Measurements from ENCODE around the gene ITGA5. TPM values are rescaled to one million over a fixed set of nuclear protein-coding genes. Genes with fewer than 3 reads are reported as not detected.
A peak's percentile ranks its signal among the peaks of the same experiment; 100 is the strongest.
"Not testable (repeated sequence)": the region's sequence is repeated elsewhere in the genome, so short reads cannot be mapped to it uniquely, and the experiment has no call there.

The ITGA5 gene
- total RNA-seq, 1 donor from 2014 or later, result 52.3 TPM

GRCh38 chr12:54371328-54372112 is 47.5 kb downstream of the ITGA5 start:
- peak; percentile 56 for DNase-seq

- peak; percentile 57 for DNase-seq
Measured at GRCh38 chr12:54370171-54370730, 48.8 kb downstream of the ITGA5 start.

GRCh38 chr12:54369597-54370131 is 49.4 kb downstream of the ITGA5 start:
- no peak for DNase-seq

DNA sequence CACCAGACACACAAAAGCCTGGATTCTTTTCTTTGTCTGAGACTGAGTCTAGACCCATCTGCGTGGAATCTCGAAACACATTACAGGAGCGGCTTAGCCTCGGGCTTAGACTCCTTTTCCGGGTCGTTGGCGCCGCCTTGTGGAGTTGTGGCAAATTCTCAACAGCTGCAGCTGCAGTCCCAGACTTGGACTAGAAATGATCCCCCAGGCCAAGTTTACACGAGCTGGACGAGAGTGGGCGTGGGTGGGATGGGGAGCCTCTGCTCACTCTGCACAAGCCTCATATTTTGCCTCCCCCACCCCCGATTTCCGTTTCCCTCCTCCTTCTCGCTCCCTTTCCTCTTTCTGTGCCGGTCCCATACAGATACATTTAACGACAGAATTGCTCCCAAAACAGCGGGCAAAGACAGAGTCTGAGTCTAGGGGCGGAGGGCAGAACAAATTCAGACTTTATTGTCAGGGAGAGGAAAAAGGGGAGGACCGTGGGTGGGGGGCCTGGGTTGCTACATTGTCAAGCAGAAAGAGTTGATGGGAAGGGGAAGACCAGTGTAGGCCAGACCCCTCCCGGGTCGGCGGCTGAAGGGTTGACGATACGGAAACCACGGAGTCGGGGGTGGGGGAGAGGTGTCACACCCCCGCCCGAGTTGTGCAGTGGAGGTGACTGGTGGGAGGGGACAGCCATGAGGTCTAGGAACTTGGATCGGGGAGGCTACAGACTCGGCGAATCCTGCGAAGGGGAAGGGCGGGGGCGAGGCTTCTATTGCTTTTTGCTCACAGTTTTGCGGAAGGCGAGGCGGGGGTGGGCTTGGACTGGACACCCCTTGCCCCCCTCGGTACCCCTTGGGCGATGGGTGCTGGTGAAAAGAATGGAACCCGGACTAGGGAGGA is 50.1 kb downstream of the ITGA5 start:
- DNase-seq, result peak; percentile 96

- no peak for DNase-seq
Measured at GRCh38 chr12:54368025-54368708, 50.9 kb downstream of the ITGA5 start.

DNA sequence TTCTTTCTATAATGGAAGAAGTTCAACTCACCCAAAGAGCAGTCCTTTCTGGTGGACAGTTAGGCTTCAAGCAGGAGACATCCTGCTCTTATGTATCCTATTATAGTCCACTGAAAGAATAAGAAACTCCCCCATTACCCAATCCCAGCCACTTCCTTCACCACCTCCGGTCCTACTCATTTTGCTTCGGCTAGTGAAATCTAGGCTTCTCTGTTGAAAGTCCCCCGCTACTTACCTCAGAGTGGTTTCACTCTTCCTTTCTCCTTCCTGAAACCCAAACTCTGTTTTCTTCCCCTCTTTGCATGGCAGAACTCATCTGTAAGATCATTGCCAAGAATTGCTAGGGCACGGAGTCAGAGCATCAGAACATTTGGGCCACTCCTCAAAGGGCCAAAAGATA is 54.7 kb downstream of the ITGA5 start, which contains the start of gene GPR84:
Gene GPR84, minus strand, starts transcription at position 74 of the 400 bp plus-strand sequence. CDS start 635 bp downstream, outside the sequence.
- no peak for DNase-seq

DNA sequence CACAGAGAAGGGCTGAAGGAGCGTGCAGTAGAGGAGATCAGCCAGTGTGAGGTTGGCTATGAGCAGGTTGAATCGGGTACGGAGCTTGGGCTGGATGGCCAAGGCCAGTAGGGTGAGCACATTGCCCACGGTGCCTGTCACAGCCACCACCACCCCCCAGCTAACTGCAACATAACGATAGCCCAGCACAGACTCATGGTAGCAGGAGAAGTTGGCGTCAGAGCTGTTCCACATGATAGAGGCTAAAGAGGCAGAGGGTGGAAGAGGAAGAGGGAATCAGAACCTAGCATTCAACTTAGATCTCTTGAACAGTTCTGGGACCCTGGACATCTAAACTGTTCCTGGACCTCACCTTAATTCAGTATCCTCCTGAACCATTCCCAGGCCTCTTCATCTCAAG is 55.4 kb downstream of the ITGA5 start:
- no peak for DNase-seq

- no peak for DNase-seq
Measured at GRCh38 chr12:54363047-54363446, 56.0 kb downstream of the ITGA5 start.

DNA sequence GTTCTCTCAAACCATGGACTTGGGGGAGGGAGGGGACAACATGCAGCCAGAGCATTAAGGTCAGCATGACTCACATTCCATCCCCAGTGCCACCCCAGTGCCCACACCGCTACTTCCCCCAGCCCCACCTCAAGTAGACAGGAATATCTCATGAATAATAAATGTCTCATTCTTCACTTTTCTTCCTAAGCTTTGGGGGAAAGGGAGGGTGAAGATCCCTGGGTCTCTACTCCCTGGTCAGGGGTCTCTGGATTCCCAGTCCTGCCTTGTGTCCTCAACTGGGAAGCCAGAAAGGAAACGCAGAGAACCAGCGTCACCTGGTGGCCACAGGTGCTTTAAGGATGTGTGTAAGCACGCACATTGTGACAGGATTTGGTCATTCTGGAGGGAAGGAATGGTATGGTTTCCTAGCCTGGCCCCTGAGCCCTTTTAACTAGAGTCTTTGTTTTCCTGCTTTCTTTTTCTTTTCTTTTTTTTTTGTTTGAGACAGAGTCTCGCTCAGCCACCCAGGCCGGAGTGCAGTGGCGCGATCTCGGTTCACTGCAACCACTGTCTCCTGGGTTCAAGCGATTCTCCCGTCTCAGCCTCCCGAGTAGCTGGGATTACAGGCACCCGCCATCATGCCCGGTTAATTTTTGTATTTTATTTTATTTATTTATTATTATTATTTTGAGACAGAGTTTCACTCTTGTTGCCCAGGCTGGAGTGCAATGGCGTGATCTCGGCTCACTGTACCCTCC is 58.2 kb downstream of the ITGA5 start:
- DNase-seq, result peak; percentile 70

DNA sequence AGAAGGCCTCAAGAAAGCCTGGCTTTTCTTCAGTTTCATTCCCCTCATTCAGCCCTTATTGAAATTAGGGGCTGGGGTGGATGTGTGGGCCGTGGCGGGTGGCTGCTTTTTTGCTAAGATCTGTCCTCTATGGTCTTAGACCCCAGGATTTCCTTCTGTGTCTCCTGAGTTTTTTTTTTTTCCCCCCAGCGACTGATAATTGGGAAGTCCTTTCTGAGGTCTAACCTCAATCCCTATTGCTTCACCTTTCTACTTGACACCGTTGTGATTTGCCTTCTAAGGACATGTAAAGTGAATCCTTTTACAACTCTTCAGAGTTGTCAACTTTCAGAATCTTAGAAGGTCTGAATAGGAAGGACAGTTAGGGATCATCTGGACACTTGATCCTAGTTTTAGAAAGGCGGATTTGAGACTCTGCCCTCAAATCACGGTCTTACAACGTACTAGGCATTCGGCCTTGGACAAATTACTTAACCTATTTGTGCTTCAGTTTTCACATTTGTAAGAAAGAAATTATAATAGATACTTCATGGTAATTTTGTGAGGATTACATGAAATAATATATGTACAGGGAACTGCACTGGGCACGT is 59.2 kb downstream of the ITGA5 start:
- peak; percentile 51 for DNase-seq

DNA sequence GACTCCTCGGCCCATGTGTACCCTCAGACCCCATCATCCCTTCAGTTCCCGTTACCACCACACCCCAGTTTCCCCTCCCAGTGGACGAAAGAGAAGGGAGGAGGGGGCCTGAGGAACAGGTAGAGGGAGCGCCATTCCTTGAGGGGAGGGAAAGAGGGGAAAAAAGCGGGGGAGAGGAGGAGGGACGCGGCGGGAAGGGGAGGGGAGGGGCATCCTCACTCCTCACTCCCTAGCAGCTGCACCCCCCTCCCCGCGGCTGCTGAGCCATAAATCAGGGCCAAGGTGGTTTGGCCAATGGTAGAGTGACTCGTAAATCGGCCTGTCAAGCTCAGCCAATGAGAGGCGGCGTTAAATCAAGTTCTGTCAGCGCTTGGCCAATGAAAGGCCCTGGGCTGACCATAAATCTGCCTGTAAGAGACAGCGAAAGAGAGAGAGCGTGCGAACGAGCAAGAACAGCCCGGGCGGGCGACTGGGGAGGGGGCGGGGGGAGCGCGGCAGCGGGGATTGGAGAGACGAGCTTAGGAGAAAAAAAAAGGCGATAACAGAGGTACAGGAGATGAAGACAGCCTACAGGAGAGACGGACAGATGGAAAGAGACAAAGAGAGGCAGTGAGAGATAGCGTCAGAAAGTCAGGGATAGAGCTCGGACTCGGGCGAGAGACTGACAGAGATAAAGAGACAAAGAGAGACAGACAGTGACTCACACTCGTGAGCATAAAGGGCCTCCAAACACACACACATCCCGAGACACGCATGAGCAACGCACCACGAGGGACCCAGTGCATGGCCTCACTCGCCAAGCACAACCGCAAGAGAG is 59.9 kb downstream of the ITGA5 start:
- DNase-seq, result peak; percentile 100

DNA sequence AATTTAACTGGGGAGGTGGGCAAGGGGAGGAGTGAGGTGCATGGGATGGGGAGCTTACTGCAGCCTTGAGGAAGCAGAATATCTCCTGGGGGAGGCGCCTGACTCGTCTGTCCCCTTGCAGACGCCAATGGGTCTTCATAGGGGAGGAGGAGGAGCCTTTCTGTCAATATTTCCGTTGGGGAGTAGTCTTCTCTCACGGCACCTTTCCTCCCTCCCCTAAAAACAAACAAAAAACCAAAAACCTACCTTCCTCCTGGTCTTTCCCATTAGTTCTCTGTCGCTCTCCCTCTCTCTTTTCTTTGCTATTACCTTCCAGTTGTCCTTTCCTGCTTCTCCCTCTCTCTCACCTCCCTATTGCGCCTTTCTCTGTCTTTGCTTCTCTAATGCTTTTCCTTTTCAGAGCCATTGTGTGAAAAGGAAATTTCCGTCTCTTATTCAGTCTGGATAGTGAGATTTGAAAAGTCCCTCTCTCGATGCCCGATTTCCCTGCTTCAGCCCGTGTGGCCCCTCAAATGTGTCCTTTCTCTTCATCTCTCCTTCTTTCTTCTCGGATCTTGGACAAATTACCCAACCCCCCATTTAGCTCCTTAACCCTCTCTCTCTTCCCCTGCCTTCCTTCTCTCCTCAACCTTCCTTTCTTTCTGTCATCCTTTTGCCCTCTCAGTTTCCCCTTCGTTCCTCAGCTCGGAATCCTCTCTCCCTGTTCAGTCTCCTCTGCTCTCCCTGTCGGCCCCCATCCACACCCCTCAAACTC is 60.7 kb downstream of the ITGA5 start:
- peak; percentile 70 for DNase-seq

GRCh38 chr12:54357506-54358190 is 61.4 kb downstream of the ITGA5 start:
- DNase-seq, result no peak

- DNase-seq, result peak; percentile 36
Measured at GRCh38 chr12:54356951-54357356, 62.1 kb downstream of the ITGA5 start.

DNA sequence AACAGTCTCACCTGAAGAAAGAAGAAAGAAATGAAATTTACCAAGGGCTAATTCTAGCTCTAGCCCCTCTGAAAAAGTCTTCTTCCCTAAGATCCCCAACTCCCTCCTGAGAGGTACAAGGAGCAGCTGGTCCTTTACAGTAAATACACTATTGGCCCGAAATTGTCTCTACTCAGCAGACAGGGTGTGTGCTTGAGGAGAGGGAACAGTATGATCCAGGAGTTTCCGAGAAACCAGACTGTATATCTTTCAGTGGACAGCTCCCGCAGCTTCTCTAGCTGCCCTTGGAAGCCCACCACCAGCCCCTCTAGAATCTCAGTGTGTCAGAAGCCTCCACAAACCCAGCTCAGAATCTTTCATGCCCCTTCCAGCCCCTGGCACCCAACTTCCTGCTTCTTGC is 62.8 kb downstream of the ITGA5 start:
- no peak for DNase-seq

GRCh38 chr12:54355104-54355815 is 63.8 kb downstream of the ITGA5 start:
- DNase-seq, result no peak

DNA sequence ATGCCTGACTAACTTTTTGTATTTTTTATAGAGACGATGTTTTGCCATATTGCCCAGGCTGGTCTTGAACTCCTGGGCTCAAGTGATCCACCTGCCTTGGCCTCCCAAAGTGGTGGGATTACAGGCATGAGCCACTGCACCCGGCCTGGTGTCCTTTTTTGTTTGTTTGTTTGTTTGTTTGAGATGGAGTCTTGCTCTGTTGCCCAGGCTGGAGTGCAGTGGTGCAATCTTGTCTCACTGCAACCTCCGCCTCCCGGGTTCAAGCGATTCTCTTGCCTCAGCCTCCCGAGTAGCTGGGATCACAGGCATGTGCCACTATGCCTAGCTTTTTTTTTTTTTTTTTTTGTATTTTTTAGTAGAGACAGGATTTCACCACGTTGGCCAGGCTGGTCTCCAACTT is 64.8 kb downstream of the ITGA5 start:
- DNase-seq, result not testable (repeated sequence)
